A549 (cell line): ENCODE measurements around the gene ELFN1.

Experiments used
- CTCF ChIP-seq: fragments of >200 bp; sonication (Bioruptor Twin); formaldehyde crosslinking; IDR thresholded peaks from 3 replicates; pipeline ENCODE4 v1.5.1; 2016
- POLR2A ChIP-seq: IDR thresholded peaks from 2 replicates; pipeline ENCODE4 v1.6.1; 2012; ENCODE audit warnings: mild to moderate bottlenecking, low read length
- POLR2AphosphoS2 ChIP-seq: conservative IDR thresholded peaks from 2 replicates; pipeline ENCODE4 v1.6.1; 2012; ENCODE audit warnings: low read length, improper control_type of control experiment, inconsistent platforms

GRCh38 chr7:1702652-1703051, 32.6 kb downstream of the ELFN1 start:
- no peak for TF ChIP-seq CTCF
- no peak for TF ChIP-seq POLR2A
- TF ChIP-seq POLR2AphosphoS2, result no peak
